GM19193 (cell line): ENCODE measurements around the gene DLL4.

ENCODE experiments used
- POLR2A ChIP-seq: IDR thresholded peaks from 4 replicates; pipeline ENCODE4 v1.6.1; 2011; ENCODE audit not compliant: insufficient read depth, insufficient read length; ENCODE audit errors: extremely low read depth

Gene DLL4

DNA sequence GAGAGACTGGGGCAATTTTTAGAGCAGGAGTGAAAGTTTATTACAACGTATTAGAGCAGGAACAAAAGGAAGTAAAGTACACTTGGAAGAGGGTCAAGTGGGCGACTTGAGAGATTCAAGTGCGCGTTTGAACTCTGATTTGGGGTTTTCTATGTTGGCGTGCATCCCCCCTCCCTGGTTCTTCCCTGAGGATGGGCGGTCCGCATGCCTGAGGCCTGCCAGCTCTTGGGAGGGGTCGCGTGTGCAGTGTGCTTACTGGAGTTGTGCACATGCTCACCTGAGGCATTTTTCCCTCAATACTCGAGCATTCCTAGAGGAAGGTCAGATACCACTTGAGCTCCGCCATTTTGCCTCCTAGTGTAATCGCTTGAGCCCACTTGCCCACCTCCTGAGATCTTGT lies 13.7 kb downstream of the DLL4 start:
- TF ChIP-seq POLR2A = no peak

DNA sequence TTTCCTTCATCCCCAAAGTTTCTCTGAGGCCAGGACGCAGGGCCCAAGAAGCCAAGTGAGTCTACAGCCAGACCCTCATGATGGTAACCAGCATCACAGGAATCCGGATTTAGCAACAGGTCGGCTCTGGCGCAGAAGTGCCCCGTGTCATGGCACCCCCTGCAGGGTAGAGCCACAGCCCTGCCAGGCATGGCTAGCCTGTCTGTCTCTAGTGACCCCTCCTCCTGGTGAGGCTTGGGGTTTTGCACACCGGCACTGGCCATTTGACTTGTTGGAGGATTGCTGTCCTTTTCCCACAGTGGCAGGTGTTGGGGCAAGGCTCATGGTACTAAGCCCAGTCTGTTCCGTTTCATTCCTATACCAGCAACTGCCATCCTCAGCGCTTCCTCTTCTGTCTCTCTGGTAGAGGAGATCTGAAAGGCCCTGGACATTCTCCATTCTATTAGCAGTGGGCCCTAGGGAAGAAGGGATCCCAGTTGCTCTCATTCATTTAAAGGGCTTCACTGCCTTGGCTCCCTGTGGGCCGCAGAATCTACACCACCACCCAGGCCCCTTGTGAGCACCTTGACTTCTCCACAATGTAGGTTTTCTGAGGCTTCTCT lies 14.7 kb downstream of the DLL4 start:
- no peak for TF ChIP-seq POLR2A

DNA sequence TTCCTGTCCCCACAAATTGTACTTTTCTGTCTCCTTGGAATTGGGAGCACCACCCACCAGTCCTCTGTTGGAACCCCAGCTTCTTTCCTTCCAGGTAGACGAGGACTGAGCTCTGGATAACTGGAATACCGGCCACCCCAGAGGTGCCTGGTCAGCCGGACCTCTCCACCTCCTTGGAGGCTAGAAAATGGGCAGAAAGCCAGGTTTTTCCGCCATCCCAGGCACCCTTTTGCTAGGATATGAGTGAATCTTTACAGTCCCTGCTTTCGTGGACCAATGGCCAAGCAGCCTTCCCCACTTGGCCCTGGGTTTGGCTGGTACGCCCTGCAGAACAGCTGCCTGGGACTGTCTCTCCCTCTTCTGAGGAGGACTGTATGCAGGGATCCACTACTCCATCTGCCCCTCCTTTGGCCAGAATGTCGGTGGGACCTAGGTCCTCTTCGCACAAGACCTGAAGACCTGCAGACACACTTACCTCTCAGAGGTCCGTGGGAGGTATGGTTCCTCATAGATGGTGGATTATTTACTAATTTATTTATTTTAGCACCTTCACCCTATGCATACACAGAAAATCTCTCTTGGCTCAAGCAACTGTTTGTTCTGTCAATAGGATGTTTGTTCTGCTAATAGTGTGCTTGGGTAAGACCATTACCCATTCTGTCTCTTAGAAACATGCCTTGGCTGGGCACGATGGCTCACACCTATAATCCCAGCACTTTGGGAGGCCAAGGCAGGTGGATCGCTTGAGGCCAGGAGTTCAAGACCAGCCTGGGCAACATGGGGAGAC lies 15.6 kb downstream of the DLL4 start:
- TF ChIP-seq POLR2A = no peak

DNA sequence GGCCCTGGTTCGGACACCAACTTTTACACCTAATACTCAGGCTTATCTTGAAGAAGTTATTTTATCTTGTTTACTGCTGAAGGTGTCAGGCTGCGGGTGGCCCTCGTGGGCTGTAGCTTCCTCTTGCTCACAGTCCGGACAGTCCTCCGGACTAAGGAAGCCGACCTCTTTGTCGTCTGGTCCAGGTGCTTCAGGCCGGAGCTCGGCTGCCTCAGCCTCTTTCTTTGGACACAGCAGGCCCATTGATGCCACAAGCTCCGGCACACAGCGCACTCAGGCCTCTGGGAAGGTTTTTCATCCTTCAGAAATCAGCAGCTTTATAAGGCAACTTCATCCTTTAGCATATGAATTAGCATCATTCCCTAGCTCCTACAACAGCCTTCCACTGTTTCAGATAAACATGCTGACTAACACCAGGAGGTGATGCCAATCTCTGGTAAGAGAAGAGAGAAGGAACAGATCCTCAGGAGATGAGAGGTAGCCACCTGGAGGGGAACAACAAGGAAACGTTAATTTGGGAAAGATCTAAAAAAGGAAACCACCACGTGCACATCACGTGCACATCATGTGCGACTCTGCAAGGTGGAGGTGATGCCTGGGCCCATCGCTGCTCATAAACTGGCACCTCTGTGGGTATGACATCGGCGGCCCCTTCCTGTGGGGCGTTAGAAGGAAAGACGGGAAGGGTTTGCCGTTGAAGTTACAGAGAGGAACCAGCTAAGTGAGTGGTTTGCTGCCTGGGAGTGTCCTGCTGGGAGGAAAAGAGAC lies 19.8 kb downstream of the DLL4 start:
- TF ChIP-seq POLR2A = no peak

DNA sequence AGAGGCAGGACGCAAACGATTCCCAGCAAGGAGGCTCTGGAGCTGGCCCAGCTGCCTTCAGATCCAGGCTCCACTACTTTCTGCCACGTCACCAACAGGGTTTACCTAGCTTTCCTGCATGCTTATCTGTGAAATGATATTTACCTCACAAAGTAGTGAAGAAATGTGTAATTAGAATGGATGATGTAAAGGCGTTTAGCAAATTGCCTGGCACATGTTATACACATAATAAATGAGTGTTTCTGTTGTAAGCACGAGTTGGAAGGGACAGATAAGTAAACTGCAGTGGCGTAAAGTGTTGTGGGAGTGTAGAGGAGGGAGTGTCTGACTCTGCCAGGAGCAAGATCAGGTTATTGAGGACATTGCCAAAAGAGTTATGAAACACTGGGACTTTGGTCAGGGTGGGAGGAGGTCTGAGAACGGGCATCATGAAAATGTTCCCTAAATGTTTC lies 20.6 kb downstream of the DLL4 start:
- no peak for TF ChIP-seq POLR2A

DNA sequence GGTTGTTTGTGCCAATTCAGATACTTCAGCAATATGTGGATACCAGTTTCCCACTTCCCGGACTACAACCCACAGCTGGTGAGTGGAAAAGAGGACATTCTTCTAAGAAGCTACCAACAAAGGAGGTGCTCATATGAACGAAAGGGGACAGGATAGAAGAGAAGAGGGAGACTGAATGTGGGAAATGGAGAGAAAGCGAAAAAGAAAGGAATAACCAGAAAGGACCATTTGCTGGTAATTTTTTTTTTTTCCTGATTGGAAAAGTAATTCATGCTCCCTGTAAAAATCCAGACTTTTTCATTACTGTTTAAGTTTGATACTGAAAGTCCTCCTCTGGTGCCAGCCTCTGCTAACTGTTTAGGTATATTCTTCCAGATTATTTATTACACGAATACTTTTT lies 22.6 kb downstream of the DLL4 start:
- TF ChIP-seq POLR2A = no peak

DNA sequence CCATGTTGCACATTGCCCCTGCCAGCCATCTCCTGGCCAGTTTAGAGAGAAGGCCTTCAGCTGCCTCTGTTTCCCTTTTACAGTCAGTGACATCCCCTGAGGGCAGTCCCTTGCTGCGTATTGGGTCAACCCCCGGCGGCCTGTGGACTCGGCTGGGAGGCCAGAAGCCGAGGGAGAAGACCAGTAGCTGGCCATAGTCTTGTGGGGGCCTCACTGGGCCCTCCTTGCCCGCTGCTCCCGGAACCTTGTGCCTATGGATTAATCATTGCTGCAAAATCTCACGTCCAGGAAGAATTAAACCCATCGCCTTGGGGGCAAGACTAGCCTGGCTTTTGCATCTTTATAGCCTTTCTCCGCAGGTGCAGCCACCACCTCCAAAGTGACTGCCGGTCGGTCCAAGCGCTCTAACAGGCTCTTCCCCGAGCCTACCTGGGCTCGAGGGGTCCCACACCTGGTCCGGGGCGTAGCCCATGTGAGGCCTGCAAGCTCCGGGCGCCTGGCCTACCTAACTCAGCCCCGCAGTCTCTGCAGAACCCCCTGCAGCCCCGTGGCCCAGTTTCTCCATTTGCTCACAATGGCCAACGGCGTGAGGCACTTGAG lies 23.3 kb downstream of the DLL4 start:
- no peak for TF ChIP-seq POLR2A

DNA sequence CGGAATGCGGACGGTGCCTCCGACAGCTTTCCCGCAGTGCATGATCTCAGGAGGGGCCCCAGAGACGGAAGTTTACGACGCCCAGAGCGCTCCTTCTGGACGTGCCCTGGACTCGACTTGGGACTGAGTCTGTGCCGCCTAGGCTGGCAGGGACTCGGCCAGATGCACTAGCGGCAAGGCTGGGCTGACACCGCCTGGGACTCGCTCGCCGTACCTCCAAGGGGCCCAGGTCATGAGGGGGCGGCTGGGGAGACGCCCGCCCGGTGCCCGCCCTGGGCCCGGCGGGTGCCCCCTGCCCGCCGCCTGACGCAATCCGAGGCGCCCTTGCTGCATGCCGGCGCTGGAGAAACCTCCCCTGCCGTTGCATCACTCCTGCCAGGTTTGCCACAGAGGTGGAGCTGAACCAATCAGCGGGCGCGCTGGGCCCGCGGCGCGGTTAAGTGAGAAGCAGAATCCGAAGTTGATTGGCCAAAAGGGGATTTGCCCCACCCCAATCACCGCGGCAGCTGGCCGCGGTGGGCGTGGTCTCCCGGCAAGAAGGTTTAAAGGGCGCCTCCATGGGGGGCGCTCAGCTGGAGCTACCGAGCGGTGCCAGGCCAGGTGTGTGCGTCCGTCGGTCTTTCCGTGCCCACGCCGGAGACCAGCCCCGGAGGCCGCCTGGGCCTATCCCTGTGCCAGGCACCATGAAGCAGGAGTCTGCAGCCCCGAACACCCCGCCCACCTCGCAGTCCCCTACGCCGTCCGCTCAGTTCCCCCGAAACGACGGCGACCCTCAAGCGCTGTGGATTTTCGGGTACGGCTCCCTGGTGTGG lies 24.0 kb downstream of the DLL4 start, which contains the start of gene CHAC1:
CHAC1 (plus strand) TSS at position 571 of the 812 bp plus-strand sequence; CDS start at position 684, 113 bp downstream.
- TF ChIP-seq POLR2A = peak; percentile 91

DNA sequence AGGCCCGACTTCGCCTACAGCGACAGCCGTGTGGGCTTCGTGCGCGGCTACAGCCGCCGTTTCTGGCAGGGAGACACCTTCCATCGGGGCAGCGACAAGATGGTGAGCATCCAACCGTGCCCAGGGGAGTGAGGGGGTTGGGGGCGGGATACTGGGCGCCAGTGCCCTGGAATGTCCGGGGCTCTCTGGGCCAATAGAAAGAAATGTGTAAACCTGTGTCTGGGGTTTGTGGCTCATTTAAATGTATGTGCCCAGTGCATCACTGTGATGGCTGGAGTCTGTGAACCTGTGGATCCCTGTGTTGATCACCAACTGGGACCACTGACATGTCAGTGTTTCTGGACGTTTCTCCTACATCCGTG lies 24.6 kb downstream of the DLL4 start:
- TF ChIP-seq POLR2A = no peak

DNA sequence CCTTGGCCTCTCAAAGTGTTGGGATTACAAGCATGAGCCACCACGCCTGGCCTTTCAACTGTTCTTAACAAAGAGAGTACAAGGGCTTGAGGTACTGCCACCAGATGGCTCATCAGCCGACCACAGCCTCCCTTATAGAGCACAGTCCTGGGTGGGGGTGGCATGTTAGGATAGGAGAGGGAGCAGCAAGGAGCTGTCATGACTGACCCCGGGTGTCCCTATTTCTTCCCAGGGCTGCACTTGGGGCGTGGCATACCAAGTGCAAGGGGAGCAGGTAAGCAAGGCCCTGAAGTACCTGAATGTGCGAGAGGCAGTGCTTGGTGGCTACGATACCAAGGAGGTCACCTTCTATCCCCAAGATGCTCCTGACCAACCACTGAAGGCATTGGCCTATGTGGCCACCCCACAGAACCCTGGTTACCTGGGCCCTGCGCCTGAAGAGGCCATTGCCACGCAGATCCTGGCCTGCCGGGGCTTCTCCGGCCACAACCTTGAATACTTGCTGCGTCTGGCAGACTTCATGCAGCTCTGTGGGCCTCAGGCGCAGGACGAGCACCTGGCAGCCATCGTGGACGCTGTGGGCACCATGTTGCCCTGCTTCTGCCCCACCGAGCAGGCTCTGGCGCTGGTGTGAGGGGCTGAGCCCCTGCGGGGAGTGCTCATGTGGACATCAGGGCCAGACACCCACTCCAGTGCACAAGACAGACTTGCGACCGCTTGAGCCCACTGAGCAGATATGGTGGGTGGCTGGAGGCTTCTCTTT lies 26.2 kb downstream of the DLL4 start:
- no peak for TF ChIP-seq POLR2A

DNA sequence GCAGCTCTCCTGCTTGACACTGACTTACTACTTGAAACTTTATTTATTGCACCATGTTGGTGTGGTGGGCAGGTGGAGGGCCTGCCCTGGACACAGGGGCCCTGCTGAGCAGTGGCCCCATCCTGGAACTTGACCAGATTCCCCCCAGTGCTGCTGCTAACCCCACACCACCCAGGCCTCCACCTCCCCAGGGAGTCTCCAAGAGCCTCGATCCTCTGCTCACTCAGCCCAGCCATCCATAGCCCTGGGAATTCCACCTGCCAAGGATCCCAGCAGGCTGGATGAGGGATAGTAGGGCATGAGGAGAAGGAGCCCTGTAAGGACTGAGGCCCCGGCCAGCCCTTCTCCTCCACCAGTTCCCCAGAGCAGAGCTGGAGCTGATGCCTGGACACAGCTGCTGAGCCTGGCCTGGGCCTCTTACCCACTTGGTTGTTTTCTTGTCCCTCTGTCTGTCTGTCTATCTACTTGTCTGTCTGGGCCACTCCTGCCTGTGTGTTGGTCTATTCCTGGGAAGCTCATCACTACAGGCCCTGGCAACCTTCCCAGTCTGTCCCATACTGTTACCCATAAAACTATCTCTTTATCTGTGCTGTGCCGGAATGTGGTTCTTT lies 26.9 kb downstream of the DLL4 start:
- no peak for TF ChIP-seq POLR2A

DNA sequence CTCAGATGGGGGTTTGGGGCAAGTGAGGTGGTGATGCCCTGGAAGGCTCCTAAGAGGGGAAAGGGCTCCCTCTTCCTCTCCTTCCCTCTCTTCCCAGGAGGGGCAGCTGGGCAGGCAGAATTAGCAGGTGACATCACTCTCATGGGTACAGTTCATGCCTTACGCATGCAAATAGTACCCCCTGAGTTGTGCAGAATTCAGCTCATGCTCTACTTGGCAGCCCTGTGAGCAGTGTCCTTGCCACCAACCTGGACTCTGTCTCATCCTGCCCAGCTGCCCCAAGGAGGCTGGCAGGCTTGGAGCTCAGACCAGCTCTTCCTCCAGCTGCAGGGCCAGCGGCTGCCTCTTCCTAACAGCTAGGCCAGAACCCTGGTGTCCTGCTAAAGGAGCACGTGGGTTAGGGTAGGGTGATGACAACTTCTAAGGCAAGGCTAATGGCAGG lies 27.4 kb downstream of the DLL4 start:
- TF ChIP-seq POLR2A = no peak

DNA sequence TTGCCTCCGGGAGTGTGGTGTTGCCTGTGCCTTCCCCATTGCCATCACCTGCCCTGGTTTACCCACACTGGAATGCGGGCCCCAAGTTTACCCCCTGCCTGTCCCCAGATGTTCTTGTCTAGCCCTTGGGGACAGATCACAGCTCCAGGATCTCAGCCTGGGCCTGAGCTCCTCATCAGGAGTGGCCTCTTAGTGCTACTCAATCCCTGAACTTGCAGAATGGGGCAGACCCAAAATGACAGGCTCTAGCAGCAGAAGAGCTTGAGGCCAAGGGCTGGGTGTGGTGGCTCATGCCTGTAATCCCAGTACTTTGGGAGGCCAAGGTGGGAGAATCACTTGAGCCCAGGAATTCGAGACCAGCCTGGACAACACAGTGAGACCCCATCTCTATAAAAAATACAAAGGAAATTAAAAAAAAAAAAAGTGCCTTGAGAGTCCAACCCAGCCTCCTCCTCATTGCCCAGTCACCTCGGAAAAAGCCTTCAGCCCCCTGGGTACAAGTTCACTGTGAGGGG lies 28.0 kb downstream of the DLL4 start:
- no peak for TF ChIP-seq POLR2A

DNA sequence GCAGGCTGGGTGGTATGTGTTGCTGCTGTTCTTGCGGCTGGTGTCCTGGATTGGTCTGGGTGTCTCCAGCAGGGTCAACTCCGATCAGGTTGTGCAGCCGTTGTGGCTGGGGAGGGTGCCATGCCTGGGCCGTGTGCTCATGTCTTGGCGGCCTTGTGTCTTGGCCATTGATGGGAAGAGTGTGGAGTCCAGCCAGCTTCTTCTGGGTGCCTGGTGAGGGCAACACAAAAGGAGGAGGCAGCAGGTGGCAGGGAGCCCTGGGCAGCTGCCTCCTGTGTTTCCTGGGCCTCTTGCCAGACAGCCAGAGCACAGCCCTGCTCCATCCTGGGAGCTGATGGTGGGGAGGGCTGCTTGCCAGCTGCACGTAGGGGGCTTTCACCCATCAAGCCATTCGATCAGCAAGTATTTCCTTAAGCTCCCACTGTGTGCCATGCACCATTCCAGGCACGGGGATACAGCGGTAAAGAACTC lies 28.5 kb downstream of the DLL4 start:
- TF ChIP-seq POLR2A = no peak

DNA sequence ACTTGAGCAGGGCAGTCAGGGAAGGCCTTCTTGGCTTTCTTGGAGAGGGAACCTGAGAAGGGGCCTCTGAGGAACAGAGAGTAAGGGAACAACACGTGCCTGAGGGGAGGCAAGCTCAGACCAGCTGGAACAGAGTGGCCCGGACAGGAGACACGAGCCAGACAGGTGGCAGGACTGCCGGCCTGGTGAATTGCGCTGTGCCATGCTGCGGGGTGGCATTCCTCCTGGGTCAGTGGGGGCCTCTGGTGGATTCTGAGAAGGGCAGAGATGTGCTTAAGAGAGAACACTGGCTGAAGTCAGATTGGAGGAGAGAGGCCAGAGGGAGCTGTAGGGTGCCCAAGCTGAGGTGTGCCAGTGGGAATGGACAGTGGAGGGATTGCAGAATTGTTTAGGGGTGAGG lies 29.0 kb downstream of the DLL4 start:
- no peak for TF ChIP-seq POLR2A
